Gastroesophageal sphincter (tissue), 4 donors: ENCODE measurements around the gene ROPN1L. TPM values are rescaled to one million over a fixed set of nuclear protein-coding genes. Genes with fewer than 3 reads are reported as not detected.
A peak's percentile ranks its signal among the peaks of the same experiment; 100 is the strongest.

ENCODE experiments used
- ATAC-seq: fragments of 150-250 bp; one replicate; pipeline ENCODE4 v1.9.1; 2016; ENCODE audit warnings: mild to moderate bottlenecking, moderate library complexity
- H3K27ac ChIP-seq, 4 donors: fragments of 200-600 bp; sonication (generic) in 3 of 4; 1 replicate in 3 of 4; 2 replicates in 1 of 4; pipeline ENCODE4 v1.5.1; 2016 to 2019
- H3K27me3 ChIP-seq: fragments of 200-600 bp; sonication (generic); one replicate; pipeline ENCODE4 v1.5.1; 2019
- H3K36me3 ChIP-seq, 2 donors: fragments of 200-600 bp; sonication (generic); one replicate each; pipeline ENCODE4 v1.5.1; 2019; ENCODE audit warnings: control low read depth in 1 of 2
- H3K4me1 ChIP-seq, 3 donors: fragments of 200-600 bp; sonication (generic); 1 replicate in 2 of 3; 2 replicates in 1 of 3; pipeline ENCODE4 v1.5.1; 2016 to 2019; ENCODE audit warnings: control low read depth in 2 of 3
- H3K4me3 ChIP-seq, 2 donors: fragments of 200-600 bp; sonication (generic); one replicate each; pipeline ENCODE4 v1.5.1; 2019; ENCODE audit warnings: mild to moderate bottlenecking in 1 of 2, moderate library complexity in 1 of 2
- H3K9me3 ChIP-seq, 3 donors: fragments of 200-600 bp; sonication (generic); one replicate each; pipeline ENCODE4 v1.5.1; 2017 to 2019; ENCODE audit warnings: control low read depth in 2 of 3
- EP300 ChIP-seq: sonication (generic); formaldehyde crosslinking; IDR thresholded peaks from one replicate; pipeline ENCODE4 v1.6.1; 2017; ENCODE audit warnings: antibody characterized with exemption, mild to moderate bottlenecking
- POLR2A ChIP-seq, 2 donors: fragments of 450-650 bp; IDR thresholded peaks; one replicate each; pipeline ENCODE4 v1.6.1; 2017; ENCODE audit warnings: antibody characterized with exemption in 2 of 2, mild to moderate bottlenecking in 2 of 2, moderate library complexity in 1 of 2
- POLR2AphosphoS5 ChIP-seq: sonication (generic); formaldehyde crosslinking; IDR thresholded peaks from one replicate; pipeline ENCODE4 v1.6.1; 2017; ENCODE audit warnings: antibody characterized with exemption
- WGBS, 2 donors: methylation state at CpG; one replicate each; pipeline ENCODE4 v1.1.5; 2018; ENCODE audit warnings: low coverage in 1 of 2; 5-methylcytosine and 5-hydroxymethylcytosine counted together
- total RNA-seq, 4 donors: library from RNA; depleted of rRNA; stranded (reverse); fragments of >200 nt; gene quantifications; one replicate each; pipeline ENCODE4 v1.1.0, GENCODE V29; 2016
- TF ChIP-seq, protein P1 (sequence below), 4 experiments: fragments of 200-600 bp in 2 of 4; fragments of 450-650 bp in 2 of 4; sonication (generic) in 1 of 4; IDR thresholded peaks; one replicate each; pipeline ENCODE4 v1.5.1; 2017 to 2019; ENCODE audit warnings: antibody characterized with exemption in 4 of 4, mild to moderate bottlenecking in 2 of 4, moderate library complexity in 2 of 4

ROPN1L gene
- total RNA-seq, 4 donors from 2014 or later, result 1.1 TPM; not detected in 3

DNA sequence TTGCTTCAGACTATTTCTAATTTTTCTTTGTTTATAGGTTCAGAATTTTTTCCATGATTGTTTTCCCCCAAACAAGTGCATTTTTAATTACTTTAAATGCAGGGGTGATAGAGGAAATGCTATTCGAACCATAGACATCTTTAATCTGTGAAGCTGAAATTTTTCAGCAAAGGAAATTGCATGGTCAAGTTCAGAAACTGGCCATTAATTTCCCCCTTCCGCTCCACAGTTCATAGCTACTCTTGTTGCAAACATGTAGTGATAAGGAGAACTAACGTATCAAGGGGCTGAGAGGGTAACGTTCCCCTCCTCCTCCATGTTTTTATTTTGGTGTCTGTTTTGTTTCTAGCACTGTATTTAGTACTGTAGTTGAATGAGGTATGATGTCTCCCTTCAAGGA, 3.4 kb upstream of the ROPN1L start:
- Histone ChIP-seq H3K27ac (no peak overlapping the region), H3K4me3 (no peak overlapping the region), H3K9me3 (no peaks in the 10 kb centered on the region), H3K4me1 (peaks cover 0 to 28% (median 5%) of the 10 kb centered on the region in 3 donors), H3K36me3 (peaks cover 0 to 36% of the 10 kb centered on the region in 2 donors), H3K27me3 (no peaks in the 10 kb centered on the region)
- no peak for TF ChIP-seq POLR2AphosphoS5
- TF ChIP-seq POLR2A (IDR thresholded peaks at IDR 0.05), result no peak
- TF ChIP-seq EP300, result no peak
- TF ChIP-seq, protein P1, sequence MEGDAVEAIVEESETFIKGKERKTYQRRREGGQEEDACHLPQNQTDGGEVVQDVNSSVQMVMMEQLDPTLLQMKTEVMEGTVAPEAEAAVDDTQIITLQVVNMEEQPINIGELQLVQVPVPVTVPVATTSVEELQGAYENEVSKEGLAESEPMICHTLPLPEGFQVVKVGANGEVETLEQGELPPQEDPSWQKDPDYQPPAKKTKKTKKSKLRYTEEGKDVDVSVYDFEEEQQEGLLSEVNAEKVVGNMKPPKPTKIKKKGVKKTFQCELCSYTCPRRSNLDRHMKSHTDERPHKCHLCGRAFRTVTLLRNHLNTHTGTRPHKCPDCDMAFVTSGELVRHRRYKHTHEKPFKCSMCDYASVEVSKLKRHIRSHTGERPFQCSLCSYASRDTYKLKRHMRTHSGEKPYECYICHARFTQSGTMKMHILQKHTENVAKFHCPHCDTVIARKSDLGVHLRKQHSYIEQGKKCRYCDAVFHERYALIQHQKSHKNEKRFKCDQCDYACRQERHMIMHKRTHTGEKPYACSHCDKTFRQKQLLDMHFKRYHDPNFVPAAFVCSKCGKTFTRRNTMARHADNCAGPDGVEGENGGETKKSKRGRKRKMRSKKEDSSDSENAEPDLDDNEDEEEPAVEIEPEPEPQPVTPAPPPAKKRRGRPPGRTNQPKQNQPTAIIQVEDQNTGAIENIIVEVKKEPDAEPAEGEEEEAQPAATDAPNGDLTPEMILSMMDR (IDR thresholded peaks at IDR 0.05), result no peak
- WGBS, 2 donors, result 76 to 85% methylated on average over 3 to 4 of the region's 4 CpGs
- no peak for ATAC-seq

- WGBS, 2 donors, result 77 to 94% methylated on average over 3 to 4 of the region's 4 CpGs
- peaks cover 0 to 29% (median 5%) of the 10 kb centered on the region in 3 donors for H3K4me1 ChIP-seq
- H3K36me3 ChIP-seq, result peaks cover 0 to 22% of the 10 kb centered on the region in 2 donors
- no peak for ATAC-seq
- TF ChIP-seq POLR2A (IDR thresholded peaks at IDR 0.05), result no peak
- TF ChIP-seq, protein P1 (IDR thresholded peaks at IDR 0.05), result no peak
- TF ChIP-seq EP300, result no peak
- no peak for TF ChIP-seq POLR2AphosphoS5
- no peak overlapping the region for H3K27ac ChIP-seq
- no peaks in the 10 kb centered on the region for H3K27me3 ChIP-seq
- H3K4me3 ChIP-seq, result no peak overlapping the region
- no peaks in the 10 kb centered on the region for H3K9me3 ChIP-seq
Measured at GRCh38 chr5:10439692-10440091, 2.0 kb upstream of the ROPN1L start.

DNA sequence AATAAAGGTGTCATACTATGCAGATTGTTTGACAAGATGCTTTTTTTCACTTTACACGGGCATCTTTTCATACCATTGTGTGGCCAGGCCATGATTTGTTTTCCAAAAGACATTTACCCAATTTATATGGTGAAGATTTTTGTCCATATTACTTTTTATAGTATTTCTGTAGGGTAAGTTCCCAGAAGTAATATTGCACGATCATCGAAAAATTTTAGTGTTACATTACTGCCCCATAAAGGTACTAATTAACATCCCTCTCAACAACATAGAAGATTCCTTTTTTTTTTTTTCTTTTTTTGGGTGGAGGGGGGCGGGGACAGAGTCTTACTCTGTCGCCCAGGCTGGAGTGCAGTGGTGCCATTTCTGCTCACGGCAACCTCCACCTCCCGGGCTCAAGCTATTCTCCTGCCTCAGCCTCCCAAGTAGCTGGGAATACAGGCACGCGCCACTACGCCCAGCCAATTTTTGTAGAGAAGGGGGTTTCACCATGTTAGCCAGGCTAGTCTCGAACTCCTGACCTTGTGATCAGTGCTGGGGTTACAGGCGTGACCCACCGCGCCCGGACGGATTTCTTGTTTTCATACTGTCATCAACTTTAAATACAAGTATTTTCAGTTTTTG, 1.2 kb upstream of the ROPN1L start:
- Histone ChIP-seq H3K4me3 (peak overlapping the region in 1 of 2 donors; percentile 67), H3K27ac (no peak overlapping the region), H3K4me1 (peaks cover 0 to 36% (median 5%) of the 10 kb centered on the region in 3 donors), H3K27me3 (no peaks in the 10 kb centered on the region), H3K36me3 (peaks cover 0 to 16% of the 10 kb centered on the region in 2 donors), H3K9me3 (no peaks in the 10 kb centered on the region)
- TF ChIP-seq POLR2A (IDR thresholded peaks at IDR 0.05) (no peak), EP300 (no peak), POLR2AphosphoS5 (no peak)
- TF ChIP-seq, protein P1 (IDR thresholded peaks at IDR 0.05), result no peak
- no peak for ATAC-seq
- 67 to 70% methylated on average over 5 to 10 of the region's 16 CpGs for WGBS, 2 donors

DNA sequence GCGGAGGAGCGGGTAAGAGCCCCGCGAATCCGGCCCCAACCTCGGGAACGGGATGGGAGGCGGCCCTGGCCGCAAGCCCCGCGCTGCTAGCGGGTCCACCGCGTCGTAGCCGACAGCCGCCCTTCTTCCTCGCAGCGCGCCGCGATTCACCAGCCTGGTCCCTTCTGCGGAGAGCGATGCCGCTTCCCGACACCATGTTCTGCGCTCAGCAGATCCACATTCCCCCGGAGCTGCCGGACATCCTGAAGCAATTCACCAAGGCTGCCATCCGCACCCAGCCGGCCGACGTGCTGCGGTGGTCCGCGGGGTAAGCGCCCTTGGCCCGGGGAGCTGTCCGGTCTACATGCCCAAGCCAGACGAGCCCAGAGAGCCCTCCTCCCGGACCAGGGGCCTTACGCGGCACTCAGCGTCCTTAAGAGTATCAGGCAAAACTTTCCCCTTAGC, 335 bp downstream of the ROPN1L start:
- no peak for TF ChIP-seq EP300
- 0% methylated on average over 3 of the region's 44 CpGs; no CpG with 5 or more reads in 1 of the 2 donors for WGBS, 2 donors
- peak overlapping the region; percentile 63 to 67 for H3K4me3 ChIP-seq
- H3K9me3 ChIP-seq, result no peaks in the 10 kb centered on the region
- peak overlapping the region in 3 of 4 donors; percentile 82 to 86 (median 84) for H3K27ac ChIP-seq
- peak; percentile 60 for ATAC-seq
- peaks cover 0 to 36% (median 5%) of the 10 kb centered on the region in 3 donors for H3K4me1 ChIP-seq
- H3K36me3 ChIP-seq, result peaks cover 0 to 16% of the 10 kb centered on the region in 2 donors
- H3K27me3 ChIP-seq, result no peaks in the 10 kb centered on the region

DNA sequence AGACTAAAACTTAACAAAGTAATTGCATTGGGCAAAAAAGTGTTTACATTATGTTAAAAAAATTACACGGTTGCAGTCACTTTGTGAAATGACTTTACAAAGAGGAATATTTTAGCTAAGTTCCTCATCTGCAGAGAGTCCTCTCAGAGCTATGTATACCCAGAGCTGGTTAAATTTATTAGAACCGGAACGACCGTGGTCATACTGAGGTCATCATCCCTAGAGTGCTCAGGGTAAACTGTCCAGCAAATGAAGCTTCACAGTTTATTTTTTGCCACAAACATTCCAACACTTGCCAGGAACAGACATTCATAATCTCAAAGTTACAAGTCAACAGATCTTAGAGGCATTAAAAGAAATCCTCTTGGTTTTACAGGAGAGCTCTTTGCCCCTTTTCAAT, 897 bp downstream of the ROPN1L start:
- no peaks in the 10 kb centered on the region for H3K9me3 ChIP-seq
- ATAC-seq, result no peak
- no peak overlapping the region for H3K27ac ChIP-seq
- 9% methylated on average over 4 of the region's 4 CpGs for WGBS, 2 donors
- no peaks in the 10 kb centered on the region for H3K27me3 ChIP-seq
- peaks cover 0 to 14% of the 10 kb centered on the region in 2 donors for H3K36me3 ChIP-seq
- peaks cover 0 to 36% (median 5%) of the 10 kb centered on the region in 3 donors for H3K4me1 ChIP-seq
- peak overlapping the region in 1 of 2 donors; percentile 67 for H3K4me3 ChIP-seq
- TF ChIP-seq, protein P1 (IDR thresholded peaks at IDR 0.05), result no peak
- peak; percentile 28 for TF ChIP-seq POLR2AphosphoS5
